Mesenchymal stem cell (in vitro differentiated cells and primary cell): ENCODE data around the gene DAPP1.
A peak's percentile ranks its signal among the peaks of the same experiment; 100 is the strongest.

Source experiments
- DNase-seq: peaks from one replicate; pipeline ENCODE4 v3.0.0-alpha.2; 2013
- H2AFZ ChIP-seq: one replicate; pipeline ENCODE4 v1.6.1; 2013; ENCODE audit warnings: low read depth, mild to moderate bottlenecking, control low read depth, inconsistent platforms, low read length, moderate library complexity
- H2AK5ac ChIP-seq: 2 replicates; pipeline ENCODE4 v1.6.1; 2013; ENCODE audit warnings: low read length, moderate library complexity, mild to moderate bottlenecking, inconsistent platforms; ENCODE audit not compliant: severe bottlenecking
- H2BK120ac ChIP-seq: one replicate; pipeline ENCODE4 v1.6.1; 2013; ENCODE audit warnings: low read depth, mild to moderate bottlenecking, inconsistent platforms, low read length, moderate library complexity
- H2BK12ac ChIP-seq, 2 experiments: one replicate each; pipeline ENCODE4 v1.6.1; 2013; ENCODE audit warnings: inconsistent platforms in 2 of 2, low read length in 2 of 2, mild to moderate bottlenecking in 2 of 2, moderate library complexity in 2 of 2, control low read depth in 1 of 2
- H2BK15ac ChIP-seq: one replicate; pipeline ENCODE4 v1.6.1; 2013; ENCODE audit warnings: mild to moderate bottlenecking, low read depth, inconsistent platforms; ENCODE audit not compliant: poor library complexity, severe bottlenecking
- H2BK5ac ChIP-seq: 2 replicates; pipeline ENCODE4 v1.6.1; 2013; ENCODE audit warnings: low read depth, mild to moderate bottlenecking, low read length, control low read depth, inconsistent platforms; ENCODE audit not compliant: poor library complexity, severe bottlenecking
- H3K14ac ChIP-seq, 2 experiments: one replicate each; pipeline ENCODE4 v1.6.1; 2013; ENCODE audit warnings: inconsistent platforms in 2 of 2, low read length in 2 of 2, control low read depth in 1 of 2, mild to moderate bottlenecking in 1 of 2, moderate library complexity in 1 of 2
- H3K18ac ChIP-seq, 2 experiments: one replicate each; pipeline ENCODE4 v1.6.1; 2013; ENCODE audit warnings: inconsistent platforms in 2 of 2, low read length in 2 of 2, control low read depth in 1 of 2, low read depth in 1 of 2, mild to moderate bottlenecking in 1 of 2
- H3K23ac ChIP-seq, 2 experiments: one replicate each; pipeline ENCODE4 v1.6.1; 2013; ENCODE audit warnings: inconsistent platforms in 2 of 2, low read length in 2 of 2, mild to moderate bottlenecking in 2 of 2, moderate library complexity in 2 of 2, control low read depth in 1 of 2
- H3K27ac ChIP-seq: 2 replicates; pipeline ENCODE4 v1.5.1; 2013; ENCODE audit warnings: mild to moderate bottlenecking, moderate library complexity, low read length, control low read depth, inconsistent platforms; ENCODE audit not compliant: poor library complexity, severe bottlenecking
- H3K27me3 ChIP-seq, 2 experiments: 2 replicates each; pipeline versions ENCODE4 v1.6.1 to v1.7.0; 2013; ENCODE audit warnings: low read length in 2 of 2, mild to moderate bottlenecking in 2 of 2, moderate library complexity in 2 of 2, control low read depth in 1 of 2, inconsistent platforms in 1 of 2; ENCODE audit not compliant: control insufficient read depth in 1 of 2, insufficient read depth in 1 of 2
- H3K36me3 ChIP-seq, 2 experiments: 2 replicates each; pipeline versions ENCODE4 v1.6.1 to v1.7.0; 2013; ENCODE audit warnings: low read length in 2 of 2, control low read depth in 1 of 2, inconsistent platforms in 1 of 2, low read depth in 1 of 2, mild to moderate bottlenecking in 1 of 2; ENCODE audit not compliant: insufficient read depth in 2 of 2, control insufficient read depth in 1 of 2
- H3K4ac ChIP-seq, 2 experiments: one replicate each; pipeline ENCODE4 v1.6.1; 2013; ENCODE audit warnings: inconsistent platforms in 2 of 2, low read length in 2 of 2, mild to moderate bottlenecking in 2 of 2, moderate library complexity in 2 of 2, control low read depth in 1 of 2, low read depth in 1 of 2
- H3K4me1 ChIP-seq: 2 replicates; pipeline ENCODE4 v1.6.1; 2013; ENCODE audit warnings: low read depth, low read length, control low read depth; ENCODE audit not compliant: control insufficient read depth, insufficient read depth
- H3K4me2 ChIP-seq: 2 replicates; pipeline ENCODE4 v1.6.1; 2013; ENCODE audit warnings: low read length, mild to moderate bottlenecking, inconsistent platforms; ENCODE audit not compliant: poor library complexity, severe bottlenecking
- H3K4me3 ChIP-seq, 2 experiments: 2 replicates each; pipeline versions ENCODE4 v1.5.1 to v1.7.0; 2013; ENCODE audit warnings: low read length in 2 of 2, mild to moderate bottlenecking in 2 of 2, control low read depth in 1 of 2, low read depth in 1 of 2; ENCODE audit not compliant: insufficient read depth in 1 of 2
- H3K79me1 ChIP-seq: replicated peaks from 2 replicates; pipeline ENCODE4 v1.6.1; 2013; ENCODE audit warnings: mild to moderate bottlenecking, control low read depth, low read length, inconsistent platforms; ENCODE audit not compliant: poor library complexity, severe bottlenecking
- H3K9ac ChIP-seq: 2 replicates; pipeline ENCODE4 v1.7.0; 2013; ENCODE audit warnings: mild to moderate bottlenecking, low read length, moderate library complexity
- H3K9me3 ChIP-seq: 2 replicates; pipeline ENCODE4 v1.7.0; 2013; ENCODE audit warnings: mild to moderate bottlenecking, low read length; ENCODE audit not compliant: control insufficient read depth
- H4K8ac ChIP-seq: one replicate; pipeline ENCODE4 v1.6.1; 2013; ENCODE audit warnings: inconsistent platforms, mild to moderate bottlenecking, low read length, moderate library complexity
- H4K91ac ChIP-seq: one replicate; pipeline ENCODE4 v1.6.1; 2013; ENCODE audit warnings: mild to moderate bottlenecking, low read length, inconsistent platforms
- WGBS: methylation state at CpG from one replicate; pipeline ENCODE4 v1.1.7; 2013; ENCODE audit warnings: mixed read lengths; 5-methylcytosine and 5-hydroxymethylcytosine counted together

DAPP1 gene

GRCh38 chr4:99806545-99806944 lies 10.1 kb upstream of the DAPP1 start:
- no peaks in the 10 kb centered on the region for H3K4me1 ChIP-seq
- H2AFZ ChIP-seq, result no peak overlapping the region
- no peaks in the 10 kb centered on the region for H3K9me3 ChIP-seq
- no peak overlapping the region for H3K23ac ChIP-seq
- H3K18ac ChIP-seq, result no peak overlapping the region
- no peak overlapping the region for H4K91ac ChIP-seq
- H4K8ac ChIP-seq, result no peak overlapping the region
- H3K27me3 ChIP-seq, result peaks cover 8 to 25% of the 10 kb centered on the region in 2 experiments
- WGBS, result 94% methylated on average over 3 of the region's 4 CpGs
- H2BK15ac ChIP-seq, result no peak overlapping the region
- no peak overlapping the region for H3K27ac ChIP-seq
- no peak overlapping the region for H3K14ac ChIP-seq
- H3K4me2 ChIP-seq, result no peak overlapping the region
- H3K79me1 ChIP-seq, result no peaks in the 10 kb centered on the region
- no peak overlapping the region for H2AK5ac ChIP-seq
- H3K36me3 ChIP-seq, result no peaks in the 10 kb centered on the region
- no peak overlapping the region for H3K4me3 ChIP-seq
- H3K4ac ChIP-seq, result no peak overlapping the region
- no peak overlapping the region for H2BK12ac ChIP-seq
- no peak overlapping the region for H2BK5ac ChIP-seq
- H2BK120ac ChIP-seq, result no peak overlapping the region
- no peak overlapping the region for H3K9ac ChIP-seq
- DNase-seq, result no peak

GRCh38 chr4:99807666-99808065 lies 9.0 kb upstream of the DAPP1 start:
- no peak overlapping the region for H3K14ac ChIP-seq
- H2AFZ ChIP-seq, result no peak overlapping the region
- no peaks in the 10 kb centered on the region for H3K4me1 ChIP-seq
- H3K27ac ChIP-seq, result no peak overlapping the region
- H3K4me2 ChIP-seq, result no peak overlapping the region
- H3K79me1 ChIP-seq, result no peaks in the 10 kb centered on the region
- H2BK120ac ChIP-seq, result no peak overlapping the region
- no peak overlapping the region for H3K4me3 ChIP-seq
- no peak overlapping the region for H3K23ac ChIP-seq
- 54% methylated on average over 2 of the region's 4 CpGs for WGBS
- no peak overlapping the region for H4K8ac ChIP-seq
- H3K4ac ChIP-seq, result no peak overlapping the region
- no peaks in the 10 kb centered on the region for H3K9me3 ChIP-seq
- no peak overlapping the region for H4K91ac ChIP-seq
- H3K9ac ChIP-seq, result no peak overlapping the region
- H2BK12ac ChIP-seq, result no peak overlapping the region
- peaks cover 8 to 23% of the 10 kb centered on the region in 2 experiments for H3K27me3 ChIP-seq
- no peaks in the 10 kb centered on the region for H3K36me3 ChIP-seq
- no peak overlapping the region for H2AK5ac ChIP-seq
- no peak overlapping the region for H2BK15ac ChIP-seq
- no peak for DNase-seq
- H2BK5ac ChIP-seq, result no peak overlapping the region
- H3K18ac ChIP-seq, result no peak overlapping the region

GRCh38 chr4:99808260-99808857 lies 8.3 kb upstream of the DAPP1 start:
- no peak overlapping the region for H3K14ac ChIP-seq
- H3K4me1 ChIP-seq, result no peaks in the 10 kb centered on the region
- no peak overlapping the region for H4K8ac ChIP-seq
- H3K36me3 ChIP-seq, result no peaks in the 10 kb centered on the region
- H3K9me3 ChIP-seq, result no peaks in the 10 kb centered on the region
- H3K79me1 ChIP-seq, result no peaks in the 10 kb centered on the region
- H3K4ac ChIP-seq, result no peak overlapping the region
- H3K4me3 ChIP-seq, result no peak overlapping the region
- no peak overlapping the region for H3K23ac ChIP-seq
- H3K18ac ChIP-seq, result no peak overlapping the region
- no peak overlapping the region for H2BK12ac ChIP-seq
- peak; percentile 31 for DNase-seq
- H2AFZ ChIP-seq, result no peak overlapping the region
- WGBS, result 86% methylated on average over 3 of the region's 13 CpGs
- no peak overlapping the region for H2AK5ac ChIP-seq
- peaks cover 8 to 17% of the 10 kb centered on the region in 2 experiments for H3K27me3 ChIP-seq
- no peak overlapping the region for H4K91ac ChIP-seq
- H3K27ac ChIP-seq, result no peak overlapping the region
- no peak overlapping the region for H3K9ac ChIP-seq
- no peak overlapping the region for H3K4me2 ChIP-seq
- no peak overlapping the region for H2BK15ac ChIP-seq
- H2BK120ac ChIP-seq, result no peak overlapping the region
- no peak overlapping the region for H2BK5ac ChIP-seq

- WGBS, result 88% methylated on average over 1 of the region's 1 CpG
- Histone ChIP-seq H3K23ac (no peak overlapping the region), H4K91ac (no peak overlapping the region), H3K27ac (no peak overlapping the region), H4K8ac (no peak overlapping the region), H3K4me2 (no peak overlapping the region), H3K4me1 (no peaks in the 10 kb centered on the region), H3K9me3 (no peaks in the 10 kb centered on the region), H2BK12ac (no peak overlapping the region), H3K9ac (no peak overlapping the region), H3K4me3 (no peak overlapping the region), H3K79me1 (no peaks in the 10 kb centered on the region), H3K18ac (no peak overlapping the region), H3K4ac (no peak overlapping the region), H2AFZ (no peak overlapping the region), H2BK5ac (no peak overlapping the region), H3K14ac (no peak overlapping the region), H2BK120ac (no peak overlapping the region), H2BK15ac (no peak overlapping the region), H3K27me3 (peaks cover 8 to 15% of the 10 kb centered on the region in 2 experiments), H2AK5ac (no peak overlapping the region), H3K36me3 (no peaks in the 10 kb centered on the region)
- no peak for DNase-seq
Measured at GRCh38 chr4:99809326-99809725, 7.3 kb upstream of the DAPP1 start.
